Mucosa of descending colon (tissue), 3 donors: ENCODE data around the gene CNTNAP2. TPM values are rescaled to one million over a fixed set of nuclear protein-coding genes. Genes with fewer than 3 reads are reported as not detected.
"Not testable (repeated sequence)": the region's sequence is repeated elsewhere in the genome, so short reads cannot be mapped to it uniquely, and the experiment has no call there.

Source experiments
- ATAC-seq: fragments of 200-7000 bp; cut with Tn5 transposase; one replicate; pipeline ENCODE4 v1.9.1; 2020; ENCODE audit warnings: mild to moderate bottlenecking, moderate library complexity
- DNase-seq, 3 donors: peaks; one replicate each; pipeline ENCODE4 v3.0.0-alpha.2; 2020
- H3K36me3 ChIP-seq: fragments of 200-600 bp; one replicate; pipeline ENCODE4 v1.8.0; 2021; ENCODE audit warnings: low read depth, mild to moderate bottlenecking
- H3K4me1 ChIP-seq: fragments of 200-600 bp; one replicate; pipeline ENCODE4 v1.8.0; 2021; ENCODE audit warnings: low read depth, mild to moderate bottlenecking
- H3K4me3 ChIP-seq: fragments of 200-600 bp; one replicate; pipeline ENCODE4 v1.8.0; 2021; ENCODE audit warnings: mild to moderate bottlenecking
- H3K9me3 ChIP-seq: fragments of 200-600 bp; one replicate; pipeline ENCODE4 v1.8.0; 2021; ENCODE audit warnings: mild to moderate bottlenecking
- intact Hi-C, 2 donors: fragments of 100-400 bp; cut with DNase I in 1 of 2; cut with micrococcal nuclease in 1 of 2; formaldehyde crosslinking; loops; one replicate each; pipeline versions ENCODE4 v1.11.0 to v1.11.1; 2022; cut with DNase I, micrococcal nuclease
- total RNA-seq, 3 donors: library from RNA; stranded (reverse); fragmentation: NEBNext Ultra II Directional in 2 of 3; extraction: Animal tissue kit (Norgen Biotek cat#: 25700) in 2 of 3; gene quantifications; one replicate each; pipeline versions ENCODE4 v1.2.1 to v1.2.4, GENCODE V29; 2021 to 2023
- TF ChIP-seq, protein P1 (sequence below): fragments of 200-600 bp; IDR thresholded peaks from one replicate; pipeline ENCODE4 v1.8.0; 2022; ENCODE audit warnings: antibody characterized with exemption, mild to moderate bottlenecking
- donor health status: DM: no; HTN: no; CAD: no; lungs with moderate emphysema.
- donor health status: DM: no; HTN: no; CAD: no.
- donor health status: DM: no; HTN: yes; CAD: no.

The CNTNAP2 gene
- total RNA-seq, 3 donors from 2014 or later = 3.1 to 5.9 (median 4.2) TPM

DNA sequence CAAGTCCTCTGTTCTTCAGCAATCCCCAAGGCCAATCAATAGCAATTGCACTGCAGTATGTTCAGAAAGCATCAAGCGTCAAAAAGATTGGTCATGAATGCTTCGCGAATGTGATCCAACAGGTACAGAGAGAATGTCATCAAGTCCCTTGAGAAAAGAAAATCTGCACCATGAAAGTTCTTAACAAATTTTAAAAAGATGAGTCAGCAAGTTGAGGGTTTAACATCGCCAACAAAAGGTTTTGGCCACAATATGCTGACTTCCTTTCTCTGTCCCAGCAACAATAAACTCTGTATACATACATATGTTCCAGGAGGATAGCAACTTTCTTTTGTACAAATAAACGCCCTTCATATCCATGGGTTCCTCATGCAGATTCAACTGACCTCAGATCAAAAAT is 2305.4 kb downstream of the CNTNAP2 start:
- TF ChIP-seq, protein P1, sequence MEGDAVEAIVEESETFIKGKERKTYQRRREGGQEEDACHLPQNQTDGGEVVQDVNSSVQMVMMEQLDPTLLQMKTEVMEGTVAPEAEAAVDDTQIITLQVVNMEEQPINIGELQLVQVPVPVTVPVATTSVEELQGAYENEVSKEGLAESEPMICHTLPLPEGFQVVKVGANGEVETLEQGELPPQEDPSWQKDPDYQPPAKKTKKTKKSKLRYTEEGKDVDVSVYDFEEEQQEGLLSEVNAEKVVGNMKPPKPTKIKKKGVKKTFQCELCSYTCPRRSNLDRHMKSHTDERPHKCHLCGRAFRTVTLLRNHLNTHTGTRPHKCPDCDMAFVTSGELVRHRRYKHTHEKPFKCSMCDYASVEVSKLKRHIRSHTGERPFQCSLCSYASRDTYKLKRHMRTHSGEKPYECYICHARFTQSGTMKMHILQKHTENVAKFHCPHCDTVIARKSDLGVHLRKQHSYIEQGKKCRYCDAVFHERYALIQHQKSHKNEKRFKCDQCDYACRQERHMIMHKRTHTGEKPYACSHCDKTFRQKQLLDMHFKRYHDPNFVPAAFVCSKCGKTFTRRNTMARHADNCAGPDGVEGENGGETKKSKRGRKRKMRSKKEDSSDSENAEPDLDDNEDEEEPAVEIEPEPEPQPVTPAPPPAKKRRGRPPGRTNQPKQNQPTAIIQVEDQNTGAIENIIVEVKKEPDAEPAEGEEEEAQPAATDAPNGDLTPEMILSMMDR = no peak
- DNase-seq (no peak), ATAC-seq (no peak)
- Histone ChIP-seq H3K4me1 (no peaks in the 10 kb centered on the region), H3K9me3 (no peaks in the 10 kb centered on the region), H3K36me3 (no peaks in the 10 kb centered on the region), H3K4me3 (no peak overlapping the region)
- intact Hi-C loops = no loop called here

DNA sequence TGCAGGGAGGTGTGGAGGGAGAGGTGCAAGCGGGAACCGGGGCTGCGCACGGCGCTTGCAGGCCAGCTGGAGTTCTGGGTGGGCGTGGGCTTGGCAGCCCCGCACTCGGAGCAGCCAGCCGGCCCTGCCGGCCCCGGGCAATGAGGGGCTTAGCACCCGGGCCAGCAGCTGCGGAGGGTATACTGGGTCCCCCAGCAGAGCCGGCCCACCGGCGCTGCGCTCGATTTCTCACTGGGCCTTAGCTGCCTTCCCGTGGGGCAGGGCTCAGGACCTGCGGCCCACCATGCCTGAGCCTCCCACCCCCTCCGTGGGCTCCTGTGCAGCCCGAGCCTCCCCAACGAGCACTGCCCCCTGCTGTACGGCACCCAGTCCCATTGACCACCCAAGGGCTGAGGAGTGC is 2309.8 kb downstream of the CNTNAP2 start:
- ATAC-seq, intact Hi-C loops, DNase-seq, H3K36me3 ChIP-seq, H3K4me1 ChIP-seq, H3K4me3 ChIP-seq, H3K9me3 ChIP-seq: not testable (repeated sequence)

DNA sequence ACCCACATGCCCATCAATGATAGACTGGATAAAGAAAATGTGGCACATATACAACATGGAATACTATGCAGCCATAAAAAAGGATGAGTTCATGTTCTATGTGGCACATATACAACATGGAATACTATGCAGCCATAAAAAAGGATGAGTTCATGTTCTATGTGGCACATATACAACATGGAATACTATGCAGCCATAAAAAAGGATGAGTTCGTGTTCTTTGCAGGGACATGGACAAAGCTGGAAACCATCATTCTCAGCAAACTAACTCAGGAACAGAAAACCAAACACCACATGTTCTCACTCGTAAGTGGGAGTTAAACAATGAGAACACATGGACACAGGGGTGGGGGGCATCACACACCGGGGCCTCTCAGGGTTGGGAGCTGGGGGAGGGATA is 2314.1 kb downstream of the CNTNAP2 start:
- ATAC-seq, intact Hi-C loops, H3K9me3 ChIP-seq, H3K36me3 ChIP-seq, H3K4me3 ChIP-seq, H3K4me1 ChIP-seq, DNase-seq: not testable (repeated sequence)

DNA sequence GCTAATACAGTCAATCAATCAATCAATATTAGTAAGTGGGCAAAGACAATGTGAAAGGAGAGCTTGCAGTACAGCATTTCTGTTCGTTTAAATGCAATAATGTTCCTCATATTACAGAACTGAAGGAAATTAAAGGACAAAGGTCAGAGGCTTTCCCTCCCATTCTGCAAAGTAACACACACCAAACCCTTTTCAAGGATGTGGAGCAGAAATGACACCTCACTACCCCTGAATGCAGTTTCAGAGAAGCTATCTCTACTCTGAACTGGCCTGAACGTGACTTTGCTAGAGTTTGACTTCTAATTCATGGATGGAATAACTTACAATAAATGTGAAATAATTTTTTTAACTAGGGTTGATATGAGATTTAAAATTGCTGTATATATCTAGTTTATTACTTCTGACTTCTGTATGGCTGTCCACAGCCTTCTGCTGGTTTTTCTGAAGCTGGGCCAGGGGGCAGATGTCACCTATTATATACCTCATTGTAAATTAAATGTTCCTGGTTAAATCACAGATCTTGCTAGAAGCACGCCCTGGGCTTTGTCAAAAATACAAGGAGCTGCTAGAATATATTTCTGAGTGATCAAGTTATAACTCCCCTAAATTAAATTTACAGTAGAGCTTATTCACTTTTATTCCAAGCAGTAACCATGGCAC is 2317.1 kb downstream of the CNTNAP2 start:
- ATAC-seq (peak; percentile 54), DNase-seq (no peak)
- TF ChIP-seq, protein P1 = no peak
- H3K36me3 ChIP-seq = no peaks in the 10 kb centered on the region
- no peak overlapping the region for H3K4me3 ChIP-seq
- intact Hi-C loops = no loop called here
- no peaks in the 10 kb centered on the region for H3K9me3 ChIP-seq
- H3K4me1 ChIP-seq = no peaks in the 10 kb centered on the region

DNA sequence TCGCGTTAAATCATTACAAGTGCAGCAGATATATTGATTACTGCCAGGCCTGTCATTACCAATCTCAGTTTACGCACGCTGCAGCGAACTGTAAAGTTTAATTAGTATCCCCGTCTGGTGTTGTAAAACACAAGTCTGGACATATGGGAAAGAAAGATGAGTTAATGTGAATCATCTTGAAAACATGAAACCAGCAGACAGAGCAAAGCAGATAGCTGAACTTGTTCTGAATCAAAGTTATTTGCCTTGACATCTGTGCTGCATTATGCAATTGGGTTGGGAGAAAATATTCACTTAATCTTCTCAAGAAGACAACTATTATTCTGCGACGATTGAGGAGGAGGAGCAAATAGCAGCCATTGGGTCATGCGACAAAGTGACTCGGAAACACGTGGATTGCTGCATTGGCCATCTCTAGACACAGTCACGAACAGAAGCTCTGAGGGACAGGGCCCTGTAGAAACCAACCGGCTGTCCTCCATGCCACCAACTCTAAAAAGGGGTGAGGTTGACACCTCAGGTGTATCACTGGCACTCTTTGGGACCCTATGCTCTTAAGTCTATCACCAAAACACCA is 2317.7 kb downstream of the CNTNAP2 start:
- no peak for DNase-seq
- intact Hi-C loops = no loop called here
- no peak for ATAC-seq
- H3K36me3 ChIP-seq = no peaks in the 10 kb centered on the region
- H3K4me3 ChIP-seq = no peak overlapping the region
- TF ChIP-seq, protein P1 = no peak
- no peaks in the 10 kb centered on the region for H3K4me1 ChIP-seq
- H3K9me3 ChIP-seq = no peaks in the 10 kb centered on the region

DNA sequence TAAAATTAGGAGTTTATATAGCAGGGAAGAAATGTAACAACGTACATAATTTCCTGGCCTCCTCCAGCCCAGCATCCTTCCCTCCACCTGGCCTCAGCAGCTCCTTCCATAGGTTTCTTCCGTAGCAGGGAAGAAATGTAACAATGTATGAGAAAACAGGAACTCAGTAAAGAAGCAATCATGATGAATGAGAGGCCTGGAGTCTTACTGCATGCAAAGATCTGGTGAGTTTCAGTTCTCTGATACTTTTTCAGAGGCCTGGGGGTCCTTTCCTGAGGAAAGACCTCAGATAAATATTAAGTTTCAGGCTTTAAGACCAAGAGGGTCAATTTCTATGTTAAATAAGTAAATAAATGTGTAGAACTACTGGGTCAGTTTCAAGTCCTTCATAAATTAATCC is 2318.3 kb downstream of the CNTNAP2 start:
- intact Hi-C loops = no loop called here
- no peaks in the 10 kb centered on the region for H3K36me3 ChIP-seq
- H3K4me3 ChIP-seq = no peak overlapping the region
- ATAC-seq (no peak), DNase-seq (no peak)
- no peaks in the 10 kb centered on the region for H3K9me3 ChIP-seq
- TF ChIP-seq, protein P1 = no peak
- H3K4me1 ChIP-seq = no peaks in the 10 kb centered on the region
